HFFc6 (cell line): ENCODE measurements around the gene FGF12. TPM values are rescaled to one million over a fixed set of nuclear protein-coding genes. Genes with fewer than 3 reads are reported as not detected.
"Not testable (repeated sequence)": the region's sequence is repeated elsewhere in the genome, so short reads cannot be mapped to it uniquely, and the experiment has no call there.

Source experiments
- DNase-seq: peaks from one replicate; pipeline ENCODE4 v3.0.0-alpha.2; 2018
- H3K27ac Mint-ChIP-seq: 2 replicates; pipeline ENCODE4 v1.8.0; 2020; ENCODE audit warnings: mild to moderate bottlenecking, mixed read lengths
- H3K27me3 Mint-ChIP-seq: 2 replicates; pipeline ENCODE4 v1.8.0; 2021; ENCODE audit warnings: mild to moderate bottlenecking, moderate library complexity, mixed read lengths; ENCODE audit not compliant: insufficient read depth
- H3K36me3 Mint-ChIP-seq: 2 replicates; pipeline ENCODE4 v1.8.0; 2021; ENCODE audit warnings: low read depth, mixed read lengths
- H3K4me1 Mint-ChIP-seq: 2 replicates; pipeline ENCODE4 v1.8.0; 2020; ENCODE audit warnings: low read depth, mixed read lengths
- H3K4me3 Mint-ChIP-seq: 2 replicates; pipeline ENCODE4 v1.8.0; 2020; ENCODE audit warnings: mild to moderate bottlenecking, moderate library complexity, mixed read lengths
- H3K9me3 Mint-ChIP-seq: 2 replicates; pipeline ENCODE4 v1.8.0; 2020; ENCODE audit warnings: mild to moderate bottlenecking, mixed read lengths
- long read RNA-seq: library from polyadenylated mRNA; unstranded; transcript quantifications from one replicate; pipeline ENCODE4 v2.0.0, GENCODE V29; 2019
- total RNA-seq, 6 experiments: library from RNA; stranded (reverse); fragmentation: NEBNext Ultra II Directional; extraction: Animal tissue kit (Norgen Biotek cat#: 25700); gene quantifications; 2 replicates in 1 of 6; 3 replicates in 5 of 6; pipeline ENCODE4 v1.2.3, GENCODE V29; 2021
- TF ChIP-seq, protein P1 (sequence below): fragments of 200-600 bp; sonication (generic); IDR thresholded peaks from 2 replicates; pipeline ENCODE4 v1.5.0; 2021; ENCODE audit warnings: antibody characterized with exemption, mild to moderate bottlenecking

FGF12 gene
- total RNA-seq, result not detected
- long read RNA-seq, result 0 reads

DNA sequence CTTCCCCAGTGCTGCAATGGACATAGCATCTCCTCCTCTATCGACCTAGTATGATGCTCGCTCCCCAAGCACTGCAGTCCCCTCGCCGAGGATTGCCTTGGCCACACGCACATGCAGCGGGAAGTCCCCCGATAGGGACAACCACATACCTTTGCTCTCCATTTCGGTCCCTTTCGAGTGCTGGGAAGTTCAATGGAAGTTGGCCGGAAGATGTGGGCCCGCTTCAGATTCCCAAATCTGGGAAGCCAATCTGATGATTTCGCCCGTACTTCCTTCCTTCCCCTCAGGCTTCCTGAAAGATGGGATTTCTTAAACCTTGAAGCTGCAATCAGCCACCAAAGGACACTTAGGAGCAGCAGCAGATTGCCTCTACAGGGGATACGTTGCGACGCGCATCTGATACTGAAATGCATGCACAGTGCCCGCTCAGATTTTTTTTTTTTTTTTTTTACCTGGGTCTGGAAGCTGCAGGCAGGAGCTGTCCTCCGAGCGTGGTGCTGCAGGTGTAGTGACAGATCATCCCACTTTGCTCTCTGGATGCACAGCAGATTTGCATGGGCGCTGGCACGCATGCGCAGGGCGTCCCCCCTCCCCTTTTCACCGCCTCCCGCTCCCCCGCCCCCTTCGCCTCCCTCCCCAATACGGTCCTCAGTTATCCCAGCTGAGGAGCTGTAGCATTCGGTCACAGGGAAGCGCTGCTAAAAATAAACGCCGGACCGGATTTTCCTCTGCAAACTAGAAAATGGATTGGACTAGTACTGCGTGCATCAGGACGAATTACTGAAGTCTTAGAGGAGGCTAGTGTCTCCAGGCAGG is at the start of gene FGF12:
FGF12 (minus strand) TSS at position 510 of the 816 bp plus-strand sequence.
- Mint-ChIP-seq H3K27me3 (no peaks in the 10 kb centered on the region), H3K9me3 (peaks cover 16% of the 10 kb centered on the region), H3K27ac (no peak within 1 kb of the TSS), H3K4me3 (no peak within 1 kb of the TSS), H3K36me3 (no peaks in the 10 kb centered on the region), H3K4me1 (no peaks in the 10 kb centered on the region)
- DNase-seq, result no peak
- TF ChIP-seq, protein P1, sequence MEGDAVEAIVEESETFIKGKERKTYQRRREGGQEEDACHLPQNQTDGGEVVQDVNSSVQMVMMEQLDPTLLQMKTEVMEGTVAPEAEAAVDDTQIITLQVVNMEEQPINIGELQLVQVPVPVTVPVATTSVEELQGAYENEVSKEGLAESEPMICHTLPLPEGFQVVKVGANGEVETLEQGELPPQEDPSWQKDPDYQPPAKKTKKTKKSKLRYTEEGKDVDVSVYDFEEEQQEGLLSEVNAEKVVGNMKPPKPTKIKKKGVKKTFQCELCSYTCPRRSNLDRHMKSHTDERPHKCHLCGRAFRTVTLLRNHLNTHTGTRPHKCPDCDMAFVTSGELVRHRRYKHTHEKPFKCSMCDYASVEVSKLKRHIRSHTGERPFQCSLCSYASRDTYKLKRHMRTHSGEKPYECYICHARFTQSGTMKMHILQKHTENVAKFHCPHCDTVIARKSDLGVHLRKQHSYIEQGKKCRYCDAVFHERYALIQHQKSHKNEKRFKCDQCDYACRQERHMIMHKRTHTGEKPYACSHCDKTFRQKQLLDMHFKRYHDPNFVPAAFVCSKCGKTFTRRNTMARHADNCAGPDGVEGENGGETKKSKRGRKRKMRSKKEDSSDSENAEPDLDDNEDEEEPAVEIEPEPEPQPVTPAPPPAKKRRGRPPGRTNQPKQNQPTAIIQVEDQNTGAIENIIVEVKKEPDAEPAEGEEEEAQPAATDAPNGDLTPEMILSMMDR, result no peak

DNA sequence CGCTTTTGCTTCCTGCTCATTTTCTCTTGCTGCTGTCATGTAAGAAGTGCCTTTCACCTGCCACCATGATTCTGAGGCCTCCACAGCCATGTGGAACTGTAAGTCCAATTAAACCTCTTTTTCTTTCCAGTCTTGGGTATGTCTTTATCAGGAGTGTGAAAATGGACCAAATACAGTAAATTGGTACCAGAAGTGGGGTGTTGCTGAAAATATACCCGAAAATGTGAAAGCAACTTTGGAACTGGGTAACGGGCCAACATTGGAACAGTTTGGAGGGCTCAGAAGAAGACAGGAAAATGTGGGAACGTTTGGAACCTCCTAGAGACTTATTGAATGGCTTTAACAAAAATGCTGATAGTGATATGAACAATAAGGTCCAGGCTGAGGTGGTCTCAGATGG is 47.0 kb upstream of the FGF12 start:
- not testable (repeated sequence) for H3K4me1 Mint-ChIP-seq, H3K4me3 Mint-ChIP-seq, DNase-seq, H3K27ac Mint-ChIP-seq, H3K36me3 Mint-ChIP-seq, H3K27me3 Mint-ChIP-seq
- H3K9me3 Mint-ChIP-seq, result peaks cover 13% of the 10 kb centered on the region

DNA sequence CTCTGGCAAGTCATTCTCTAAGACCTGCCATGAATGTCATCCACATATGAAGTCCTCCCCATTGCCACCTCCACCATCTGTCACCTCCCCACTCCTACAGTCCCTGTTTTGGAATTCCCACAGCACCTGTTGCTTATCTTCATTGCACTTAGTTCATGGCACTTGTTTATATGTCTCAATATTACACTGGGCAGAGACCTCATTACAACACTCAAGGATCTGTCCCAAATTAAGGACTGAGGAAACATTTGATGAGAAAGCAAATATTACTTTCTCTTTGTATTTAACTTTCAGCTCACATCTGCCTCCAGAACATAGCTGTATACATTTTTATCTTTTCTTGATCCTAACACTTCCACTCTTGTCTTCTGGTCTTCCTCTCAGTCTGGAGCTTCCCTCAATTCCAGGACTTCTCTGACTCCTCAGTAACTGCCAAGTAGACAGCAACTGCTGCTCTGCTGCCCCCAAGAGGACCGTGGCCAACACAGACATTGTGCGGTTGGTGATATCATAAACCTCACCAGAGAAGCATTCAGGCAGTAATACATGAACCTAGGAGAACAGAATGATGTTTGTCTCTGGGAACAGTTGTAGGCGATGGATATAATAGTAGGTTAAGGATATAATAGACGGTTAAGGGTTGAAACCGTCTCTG is 45.0 kb upstream of the FGF12 start:
- peaks cover 13% of the 10 kb centered on the region for H3K9me3 Mint-ChIP-seq
- TF ChIP-seq, protein P1, result peak; percentile 47; the same call in 1 of the 2 replicates
- H3K36me3 Mint-ChIP-seq, result peaks cover 6% of the 10 kb centered on the region; the same call in 1 of the 2 replicates
- DNase-seq, result peak; percentile 23
- no peak overlapping the region for H3K27ac Mint-ChIP-seq
- H3K27me3 Mint-ChIP-seq, result no peaks in the 10 kb centered on the region
- no peaks in the 10 kb centered on the region for H3K4me1 Mint-ChIP-seq
- no peak overlapping the region for H3K4me3 Mint-ChIP-seq

DNA sequence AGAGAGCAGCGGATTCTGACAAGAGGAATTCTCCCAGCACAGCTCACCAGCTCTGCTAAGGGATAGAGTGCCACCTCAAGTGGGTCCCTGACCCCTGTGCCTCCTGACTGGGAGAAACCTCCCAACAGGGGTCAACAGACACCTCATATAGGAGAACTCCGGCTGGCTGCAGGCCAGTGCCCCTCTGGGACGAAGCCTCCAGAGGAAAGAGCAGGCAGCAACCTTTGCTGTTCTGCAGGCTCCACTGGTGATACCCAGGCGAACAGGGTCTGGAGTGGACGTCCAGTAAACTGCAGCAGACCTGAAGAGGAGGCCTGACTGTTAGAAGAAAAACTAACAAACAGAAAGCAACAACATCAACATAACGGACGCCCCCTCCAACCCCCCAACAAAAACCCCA is 31.3 kb upstream of the FGF12 start:
- DNase-seq, result no peak
- H3K9me3 Mint-ChIP-seq, result no peaks in the 10 kb centered on the region; the same call in 1 of the 2 replicates
- H3K27ac Mint-ChIP-seq, result no peak overlapping the region

DNA sequence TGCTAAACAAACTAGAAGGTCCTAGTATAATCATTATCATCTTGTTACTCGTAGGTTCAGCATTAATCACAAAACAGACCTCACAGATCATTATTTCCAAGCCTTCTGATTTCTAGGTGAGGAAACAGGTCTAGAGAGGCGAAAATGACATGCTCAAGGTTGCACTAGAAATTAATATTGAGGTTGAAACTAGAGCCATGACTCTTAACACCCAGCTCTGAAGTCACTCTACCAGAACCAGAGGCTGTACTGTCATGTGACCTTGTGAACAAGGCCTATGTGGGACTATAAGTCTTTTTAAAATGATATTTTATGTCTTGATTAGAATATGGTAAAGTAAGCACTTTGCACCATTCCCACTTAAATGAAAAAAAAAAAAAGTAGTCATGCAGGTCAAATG is 23.8 kb upstream of the FGF12 start:
- Mint-ChIP-seq H3K4me1 (no peaks in the 10 kb centered on the region), H3K9me3 (peaks cover 20% of the 10 kb centered on the region), H3K36me3 (no peaks in the 10 kb centered on the region), H3K4me3 (no peak overlapping the region), H3K27me3 (no peaks in the 10 kb centered on the region), H3K27ac (no peak overlapping the region)
- DNase-seq, result no peak
- TF ChIP-seq, protein P1, result no peak

More for the DNA sequence above, 31.3 kb upstream of the FGF12 start:
- no peaks in the 10 kb centered on the region for H3K36me3 Mint-ChIP-seq
- no peaks in the 10 kb centered on the region for H3K4me1 Mint-ChIP-seq
- no peak overlapping the region for H3K4me3 Mint-ChIP-seq
- H3K27me3 Mint-ChIP-seq, result no peaks in the 10 kb centered on the region; the same call in 1 of the 2 replicates
- TF ChIP-seq, protein P1, result no peak

DNA sequence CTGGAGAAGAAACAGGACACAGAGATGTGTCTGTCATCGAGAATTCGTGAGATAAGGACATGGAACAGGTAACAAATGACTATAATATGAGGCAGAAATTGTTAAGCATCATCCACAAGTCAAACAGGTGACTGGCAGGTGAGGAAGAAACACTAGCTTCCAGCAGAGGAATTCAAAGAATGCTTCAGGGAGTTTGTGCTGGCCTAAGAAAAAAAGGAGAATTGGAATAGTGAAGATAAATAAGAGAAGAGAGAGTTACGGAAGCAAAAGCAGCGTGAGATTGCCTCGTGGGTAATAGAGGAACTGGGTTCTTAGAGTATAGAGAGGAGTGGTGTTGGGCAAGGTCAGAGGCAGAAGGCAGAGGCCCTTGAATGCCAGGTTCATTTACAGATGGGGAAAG is 22.9 kb upstream of the FGF12 start:
- no peak for DNase-seq
- H3K9me3 Mint-ChIP-seq, result peaks cover 21% of the 10 kb centered on the region
- TF ChIP-seq, protein P1, result no peak
- no peaks in the 10 kb centered on the region for H3K27me3 Mint-ChIP-seq
- H3K4me1 Mint-ChIP-seq, result no peaks in the 10 kb centered on the region
- no peak overlapping the region for H3K4me3 Mint-ChIP-seq
- H3K36me3 Mint-ChIP-seq, result no peaks in the 10 kb centered on the region
- no peak overlapping the region for H3K27ac Mint-ChIP-seq
